Neural progenitor cell (in vitro differentiated cells): ENCODE measurements around the gene KAZN.

Experiments used
- CTCF ChIP-seq: fragments of 200-600 bp; sonication (generic); IDR thresholded peaks from 2 replicates; pipeline ENCODE4 v1.5.1; 2017; ENCODE audit warnings: antibody characterized with exemption, mild to moderate bottlenecking
- EZH2 ChIP-seq: fragments of 200-600 bp; sonication (generic); IDR thresholded peaks from 2 replicates; pipeline ENCODE4 v1.6.1; 2017; ENCODE audit warnings: antibody characterized with exemption, mild to moderate bottlenecking, moderate library complexity

GRCh38 chr1:15000671-15001070 lies 402.2 kb downstream of the KAZN start:
- no peak for TF ChIP-seq EZH2
- no peak for TF ChIP-seq CTCF
